Liver (tissue), 9 donors: Measurements from ENCODE around the gene AQR. TPM values are rescaled to one million over a fixed set of nuclear protein-coding genes. Genes with fewer than 3 reads are reported as not detected.
"Not testable (repeated sequence)": the region's sequence is repeated elsewhere in the genome, so short reads cannot be mapped to it uniquely, and the experiment has no call there.

ENCODE experiments used
- DNase-seq: peaks from one replicate; pipeline ENCODE4 v3.0.0-alpha.2; 2017; ENCODE audit warnings: low spot score
- H3K27ac ChIP-seq, 2 donors: one replicate each; pipeline ENCODE4 v1.7.0; 2013; ENCODE audit warnings: inconsistent platforms in 2 of 2, low read length in 2 of 2, control low read depth in 1 of 2, low read depth in 1 of 2, mild to moderate bottlenecking in 1 of 2
- H3K27me3 ChIP-seq, 4 donors: one replicate each; pipeline versions ENCODE4 v1.6.1 to v1.7.0; 2013; ENCODE audit warnings: low read length in 3 of 4, inconsistent platforms in 1 of 4, mild to moderate bottlenecking in 1 of 4, moderate library complexity in 1 of 4; ENCODE audit not compliant: control insufficient read depth in 4 of 4, insufficient read depth in 4 of 4
- H3K36me3 ChIP-seq, 4 donors: one replicate each; pipeline versions ENCODE4 v1.6.1 to v1.7.0; 2013; ENCODE audit warnings: low read length in 3 of 4, mild to moderate bottlenecking in 3 of 4, low read depth in 1 of 4, moderate library complexity in 1 of 4; ENCODE audit not compliant: control insufficient read depth in 4 of 4, insufficient read depth in 3 of 4
- H3K4me1 ChIP-seq, 4 donors: one replicate each; pipeline versions ENCODE4 v1.6.1 to v1.7.0; 2013; ENCODE audit warnings: low read length in 3 of 4, mild to moderate bottlenecking in 3 of 4, moderate library complexity in 1 of 4; ENCODE audit not compliant: control insufficient read depth in 4 of 4, insufficient read depth in 4 of 4
- H3K4me3 ChIP-seq, 3 donors: one replicate each; pipeline versions ENCODE4 v1.6.1 to v1.7.0; 2013; ENCODE audit warnings: low read length in 3 of 3, control low read depth in 1 of 3, low read depth in 1 of 3, mild to moderate bottlenecking in 1 of 3
- H3K9ac ChIP-seq, 2 donors: one replicate each; pipeline ENCODE4 v1.7.0; 2013; ENCODE audit warnings: low read length in 2 of 2, mild to moderate bottlenecking in 2 of 2, moderate library complexity in 2 of 2, control low read depth in 1 of 2, low read depth in 1 of 2
- H3K9me3 ChIP-seq, 4 donors: one replicate each; pipeline versions ENCODE4 v1.6.1 to v1.7.0; 2013; ENCODE audit warnings: low read length in 3 of 4; ENCODE audit not compliant: control insufficient read depth in 4 of 4
- EGR1 ChIP-seq, 2 donors: IDR thresholded peaks; 2 replicates each; pipeline ENCODE4 v1.6.1; 2016 to 2018; ENCODE audit warnings: antibody characterized with exemption in 2 of 2, low read depth in 2 of 2
- FOXA1 ChIP-seq: IDR thresholded peaks from 2 replicates; pipeline ENCODE4 v1.6.1; 2016; ENCODE audit warnings: antibody characterized with exemption
- FOXA2 ChIP-seq: IDR thresholded peaks from 2 replicates; pipeline ENCODE4 v1.6.1; 2016; ENCODE audit warnings: antibody characterized with exemption
- HNF4A ChIP-seq, 2 donors: conservative IDR thresholded peaks; 2 replicates each; pipeline ENCODE4 v1.6.1; 2016; ENCODE audit warnings: antibody characterized with exemption in 2 of 2, mild to moderate bottlenecking in 2 of 2
- HNF4G ChIP-seq: IDR thresholded peaks from 2 replicates; pipeline ENCODE4 v1.6.1; 2016; ENCODE audit warnings: antibody characterized with exemption
- NR2F2 ChIP-seq: IDR thresholded peaks from 2 replicates; pipeline ENCODE4 v1.6.1; 2016; ENCODE audit warnings: antibody characterized with exemption
- REST ChIP-seq: IDR thresholded peaks from 2 replicates; pipeline ENCODE4 v1.6.1; 2016; ENCODE audit warnings: antibody characterized with exemption, mild to moderate bottlenecking
- RXRA ChIP-seq, 2 donors: IDR thresholded peaks; 2 replicates each; pipeline ENCODE4 v1.6.1; 2017 to 2018; ENCODE audit warnings: antibody characterized with exemption in 2 of 2, mild to moderate bottlenecking in 1 of 2
- SP1 ChIP-seq: IDR thresholded peaks from 2 replicates; pipeline ENCODE4 v1.6.1; 2018; ENCODE audit warnings: antibody characterized with exemption, mild to moderate bottlenecking
- TAF1 ChIP-seq: conservative IDR thresholded peaks from 2 replicates; pipeline ENCODE4 v1.6.1; 2016; ENCODE audit warnings: antibody characterized with exemption, mild to moderate bottlenecking
- YY1 ChIP-seq: IDR thresholded peaks from 2 replicates; pipeline ENCODE4 v1.6.1; 2016; ENCODE audit warnings: antibody characterized with exemption, mild to moderate bottlenecking
- WGBS: extraction: QIAGEN DNeasy Blood & Tissue Kit; methylation state at CpG from one replicate; pipeline ENCODE4 v1.1.7; 2013; 5-methylcytosine and 5-hydroxymethylcytosine counted together
- polyA plus RNA-seq, 2 donors: library from polyadenylated mRNA; stranded (reverse) in 1 of 2; unstranded in 1 of 2; fragments of 200-250 nt in 1 of 2; fragments of >200 nt in 1 of 2; fragmentation: Nextera tagmentation in 1 of 2; extraction: Ambion mirVana in 1 of 2; gene quantifications; one replicate each; pipeline versions ENCODE4 v1.2.1 to v1.2.3, GENCODE V29; 2013 to 2015
- total RNA-seq, 2 donors: library from RNA; depleted of rRNA; stranded (reverse); fragments of >200 nt; gene quantifications; one replicate each; pipeline ENCODE4 v1.2.3, GENCODE V29; 2014
- TF ChIP-seq, protein P1 (sequence below): IDR thresholded peaks from 2 replicates; pipeline ENCODE4 v1.6.1; 2016; ENCODE audit warnings: antibody characterized with exemption
- TF ChIP-seq, protein P2 (sequence below): IDR thresholded peaks from 2 replicates; pipeline ENCODE4 v1.6.1; 2016; ENCODE audit warnings: antibody characterized with exemption
- TF ChIP-seq, protein P3 (sequence below): fragments of 150-350 bp; IDR thresholded peaks from 2 replicates; pipeline ENCODE4 v1.5.1; 2017; ENCODE audit warnings: improper control_type of control experiment, low read depth, low read length; ENCODE audit not compliant: missing input control
- TF ChIP-seq, protein P4 (sequence below): IDR thresholded peaks from 2 replicates; pipeline ENCODE4 v1.6.1; 2016; ENCODE audit warnings: antibody characterized with exemption
- donor health status: healthy.
- donor health status: healthy.
- donor health status: healthy.
- donor health status: healthy.
- donor health status: healthy.

Gene AQR
- total and polyA plus RNA-seq, 4 donors = 3.4 to 14.3 (median 8.7) TPM

DNA sequence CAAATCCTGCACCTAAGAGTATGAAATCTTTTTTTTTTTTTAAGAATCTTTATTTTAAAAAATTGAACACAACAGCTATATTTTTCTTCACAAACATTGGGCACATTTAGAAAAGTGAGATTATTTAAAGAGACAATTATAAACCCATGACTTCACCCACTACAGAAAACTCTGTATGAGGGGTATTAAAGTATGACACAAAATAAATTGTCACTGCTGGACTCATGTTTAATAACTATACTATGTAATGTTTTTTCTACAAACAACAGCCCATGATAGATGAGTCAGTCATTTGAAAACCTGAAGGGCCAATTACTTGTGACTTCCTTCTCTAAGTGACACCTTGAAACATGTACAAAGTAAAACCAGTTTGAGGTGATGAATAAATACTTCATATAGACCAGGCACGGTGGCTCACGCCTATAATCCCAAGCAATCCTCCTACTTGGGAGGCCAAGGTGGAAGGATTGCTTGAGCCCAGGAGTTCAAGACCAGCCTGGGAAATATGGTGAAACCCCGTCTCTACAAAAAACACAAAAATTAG lies 36.0 kb downstream of the AQR start:
- Histone ChIP-seq H3K4me3 (no peak overlapping the region), H3K9me3 (no peaks in the 10 kb centered on the region), H3K27ac (no peak overlapping the region), H3K36me3 (peaks cover 9 to 55% (median 37%) of the 10 kb centered on the region in 4 donors), H3K27me3 (no peaks in the 10 kb centered on the region), H3K4me1 (no peaks in the 10 kb centered on the region), H3K9ac (no peak overlapping the region)
- 94% methylated on average over 3 of the region's 3 CpGs for WGBS
- DNase-seq = no peak
- no peak for TF ChIP-seq EGR1 (IDR thresholded peaks at IDR 0.05; ENCODE audit: low read depth in 2 of 2)
- no peak for TF ChIP-seq HNF4G
- TF ChIP-seq FOXA1 = no peak
- TF ChIP-seq RXRA (IDR thresholded peaks at IDR 0.05) = no peak

DNA sequence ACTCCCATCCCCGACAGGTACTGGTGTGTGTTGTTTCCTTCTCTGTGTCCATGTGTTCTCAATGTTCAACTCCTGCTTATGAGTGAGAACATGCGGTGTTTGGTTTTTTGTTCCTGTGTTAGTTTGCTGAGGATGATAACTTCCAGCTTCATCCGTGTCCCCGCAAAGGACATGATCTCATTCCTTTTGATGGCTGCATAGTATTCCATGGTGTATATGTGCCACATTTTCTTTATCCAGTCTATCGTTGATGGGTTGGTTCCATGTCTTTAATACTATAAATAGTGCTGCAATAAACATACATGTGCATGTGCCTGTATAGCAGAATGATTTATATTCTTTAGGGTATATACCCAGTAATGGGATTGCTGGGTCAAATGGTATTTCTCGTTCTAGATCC lies 41.2 kb downstream of the AQR start:
- not testable (repeated sequence) for H3K27me3 ChIP-seq, H3K9ac ChIP-seq, H3K27ac ChIP-seq, H3K4me1 ChIP-seq, H3K9me3 ChIP-seq, H3K4me3 ChIP-seq, DNase-seq
- WGBS = 98% methylated on average over 6 of the region's 6 CpGs
- peaks cover 11 to 58% (median 32%) of the 10 kb centered on the region in 4 donors for H3K36me3 ChIP-seq

DNA sequence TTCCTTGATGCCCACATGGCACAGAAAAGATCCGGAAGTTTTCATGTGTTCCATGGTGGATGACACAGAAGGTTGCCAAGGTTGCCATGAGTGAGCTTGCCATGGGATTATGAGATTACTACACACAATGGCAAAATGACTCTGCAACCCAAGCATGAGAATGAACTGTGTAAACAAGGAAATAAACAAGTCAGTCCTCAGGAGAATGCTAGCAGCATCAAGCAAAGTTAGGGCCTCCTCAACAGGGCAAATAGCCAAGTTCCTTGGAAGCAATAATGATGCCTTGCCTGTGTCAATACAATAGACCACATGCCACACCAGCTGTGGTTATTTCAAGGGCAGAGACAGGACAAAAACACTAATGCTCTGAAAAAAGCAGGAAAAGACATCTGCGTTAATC lies 41.8 kb downstream of the AQR start:
- TF ChIP-seq RXRA (IDR thresholded peaks at IDR 0.05) (no peak), NR2F2 (no peak), YY1 (no peak), SP1 (no peak), REST (no peak), HNF4A (conservative IDR thresholded peaks at IDR 0.05) (no peak), TAF1 (no peak), FOXA2 (no peak)
- TF ChIP-seq, protein P1, sequence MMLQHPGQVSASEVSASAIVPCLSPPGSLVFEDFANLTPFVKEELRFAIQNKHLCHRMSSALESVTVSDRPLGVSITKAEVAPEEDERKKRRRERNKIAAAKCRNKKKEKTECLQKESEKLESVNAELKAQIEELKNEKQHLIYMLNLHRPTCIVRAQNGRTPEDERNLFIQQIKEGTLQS = no peak
- TF ChIP-seq, protein P2, sequence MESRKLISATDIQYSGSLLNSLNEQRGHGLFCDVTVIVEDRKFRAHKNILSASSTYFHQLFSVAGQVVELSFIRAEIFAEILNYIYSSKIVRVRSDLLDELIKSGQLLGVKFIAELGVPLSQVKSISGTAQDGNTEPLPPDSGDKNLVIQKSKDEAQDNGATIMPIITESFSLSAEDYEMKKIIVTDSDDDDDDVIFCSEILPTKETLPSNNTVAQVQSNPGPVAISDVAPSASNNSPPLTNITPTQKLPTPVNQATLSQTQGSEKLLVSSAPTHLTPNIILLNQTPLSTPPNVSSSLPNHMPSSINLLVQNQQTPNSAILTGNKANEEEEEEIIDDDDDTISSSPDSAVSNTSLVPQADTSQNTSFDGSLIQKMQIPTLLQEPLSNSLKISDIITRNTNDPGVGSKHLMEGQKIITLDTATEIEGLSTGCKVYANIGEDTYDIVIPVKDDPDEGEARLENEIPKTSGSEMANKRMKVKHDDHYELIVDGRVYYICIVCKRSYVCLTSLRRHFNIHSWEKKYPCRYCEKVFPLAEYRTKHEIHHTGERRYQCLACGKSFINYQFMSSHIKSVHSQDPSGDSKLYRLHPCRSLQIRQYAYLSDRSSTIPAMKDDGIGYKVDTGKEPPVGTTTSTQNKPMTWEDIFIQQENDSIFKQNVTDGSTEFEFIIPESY = no peak
- TF ChIP-seq, protein P3, sequence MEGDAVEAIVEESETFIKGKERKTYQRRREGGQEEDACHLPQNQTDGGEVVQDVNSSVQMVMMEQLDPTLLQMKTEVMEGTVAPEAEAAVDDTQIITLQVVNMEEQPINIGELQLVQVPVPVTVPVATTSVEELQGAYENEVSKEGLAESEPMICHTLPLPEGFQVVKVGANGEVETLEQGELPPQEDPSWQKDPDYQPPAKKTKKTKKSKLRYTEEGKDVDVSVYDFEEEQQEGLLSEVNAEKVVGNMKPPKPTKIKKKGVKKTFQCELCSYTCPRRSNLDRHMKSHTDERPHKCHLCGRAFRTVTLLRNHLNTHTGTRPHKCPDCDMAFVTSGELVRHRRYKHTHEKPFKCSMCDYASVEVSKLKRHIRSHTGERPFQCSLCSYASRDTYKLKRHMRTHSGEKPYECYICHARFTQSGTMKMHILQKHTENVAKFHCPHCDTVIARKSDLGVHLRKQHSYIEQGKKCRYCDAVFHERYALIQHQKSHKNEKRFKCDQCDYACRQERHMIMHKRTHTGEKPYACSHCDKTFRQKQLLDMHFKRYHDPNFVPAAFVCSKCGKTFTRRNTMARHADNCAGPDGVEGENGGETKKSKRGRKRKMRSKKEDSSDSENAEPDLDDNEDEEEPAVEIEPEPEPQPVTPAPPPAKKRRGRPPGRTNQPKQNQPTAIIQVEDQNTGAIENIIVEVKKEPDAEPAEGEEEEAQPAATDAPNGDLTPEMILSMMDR = no peak
- TF ChIP-seq, protein P4, sequence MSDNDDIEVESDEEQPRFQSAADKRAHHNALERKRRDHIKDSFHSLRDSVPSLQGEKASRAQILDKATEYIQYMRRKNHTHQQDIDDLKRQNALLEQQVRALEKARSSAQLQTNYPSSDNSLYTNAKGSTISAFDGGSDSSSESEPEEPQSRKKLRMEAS = no peak
- H3K27ac ChIP-seq = no peak overlapping the region
- no peaks in the 10 kb centered on the region for H3K9me3 ChIP-seq
- H3K4me3 ChIP-seq = no peak overlapping the region
- H3K4me1 ChIP-seq = no peaks in the 10 kb centered on the region
- H3K36me3 ChIP-seq = peaks cover 9 to 52% (median 28%) of the 10 kb centered on the region in 4 donors
- 91% methylated on average over 2 of the region's 2 CpGs for WGBS
- H3K9ac ChIP-seq = no peak overlapping the region
- DNase-seq = no peak
- no peaks in the 10 kb centered on the region for H3K27me3 ChIP-seq
